Stimulated activated CD8-positive, alpha-beta memory T cell treated with anti-CD3 and anti-CD28 coated beads, Interleukin-4, amount 100 ng/mL, for 1 hour (primary cell): ENCODE data around the gene KLF12.

ENCODE experiments used
- DNase-seq, 2 donors: peaks; one replicate each; pipeline ENCODE4 v3.0.0-alpha.2; 2020; ENCODE audit warnings: low read depth in 2 of 2, low spot score in 1 of 2

Gene KLF12

GRCh38 chr13:74104661-74105275 is 29.4 kb downstream of the KLF12 start:
- DNase-seq = no peak

GRCh38 chr13:74103970-74104555 is 30.1 kb downstream of the KLF12 start:
- DNase-seq = no peak

GRCh38 chr13:74103196-74103595 is 31.0 kb downstream of the KLF12 start:
- DNase-seq = no peak

- no peak for DNase-seq
Observed at GRCh38 chr13:74102691-74103090, 31.5 kb downstream of the KLF12 start.

GRCh38 chr13:74101436-74101835 is 32.8 kb downstream of the KLF12 start:
- DNase-seq = no peak

GRCh38 chr13:74098077-74098476 is 36.1 kb downstream of the KLF12 start:
- no peak for DNase-seq

- no peak for DNase-seq
Observed at GRCh38 chr13:74097116-74097515, 37.1 kb downstream of the KLF12 start.

- DNase-seq = no peak
Observed at GRCh38 chr13:74093691-74094090, 40.5 kb downstream of the KLF12 start.

- DNase-seq = no peak
Observed at GRCh38 chr13:74092711-74093110, 41.5 kb downstream of the KLF12 start.

GRCh38 chr13:74090869-74091605 is 43.2 kb downstream of the KLF12 start:
- no peak for DNase-seq

- no peak for DNase-seq
Observed at GRCh38 chr13:74090397-74090796, 43.8 kb downstream of the KLF12 start.

GRCh38 chr13:74087357-74087756 is 46.8 kb downstream of the KLF12 start:
- DNase-seq = no peak
